ENCODE results near the gene RHD. TPM values are rescaled to one million over a fixed set of nuclear protein-coding genes. Genes with fewer than 3 reads are reported as not detected.
"Not testable (repeated sequence)": the region's sequence is repeated elsewhere in the genome, so short reads cannot be mapped to it uniquely, and the experiment has no call there.

RHD gene
- 0.27 TPM in 1 of 2 replicates, not detected in the other for total RNA-seq (2013; cell fraction: nucleolus; rRNA removed)
- total RNA-seq (2014; rRNA removed) (not detected in 2 replicates), total RNA-seq (2014; rRNA removed; fragmentation: Illumina TruSeq; extraction: Trizol) (not detected in 2 replicates), total RNA-seq (2021) (0.13 TPM in 1 of 2 replicates, not detected in the other), polyA plus RNA-seq (2011; rRNA removed) (not detected in 2 replicates), polyA plus RNA-seq (2014; fragmentation: Illumina TruSeq; extraction: Trizol) (not detected in 2 replicates), polyA plus RNA-seq (2014; fragmentation: Nextera tagmentation; extraction: Ambion mirVana) (under 1 TPM in 1 of 2 experiments, not detected in 1; 0.02 TPM), polyA plus RNA-seq (2014; rRNA removed) (not detected in 2 replicates), polyA plus RNA-seq (2016; fragmentation: Nextera tagmentation; extraction: Ambion mirVana) (under 1 TPM; 0.24 to 0.34 TPM), polyA minus RNA-seq (2011; rRNA and poly(A)+ RNA removed) (not detected in 2 replicates), Bru-seq, nascent RNA (percentile 8 among the genes with signal in this experiment), BruChase-seq, experiment 1, labeled RNA remaining after a 6-hour chase (percentile 2 among the genes with signal in this experiment), BruChase-seq, experiment 2, labeled RNA remaining after a 2-hour chase (percentile 6 among the genes with signal in this experiment)
- polyA plus RNA-seq (2011; ENCODE audit: low read depth), result not detected
- 0.04 TPM in 1 of 2 replicates, not detected in the other for polyA plus RNA-seq (2011; cell fraction: cytosol; rRNA removed)
- polyA plus RNA-seq (2011; cell fraction: nucleus; rRNA removed), result 0.16 TPM in 1 of 2 replicates, not detected in the other
- 0.12 and 0.15 TPM in 2 replicates for polyA plus RNA-seq (2012)
- not detected in 2 replicates for polyA minus RNA-seq (2011; cell fraction: cytosol; rRNA and poly(A)+ RNA removed)
- not detected in 2 replicates for polyA minus RNA-seq (2011; cell fraction: nucleus; rRNA and poly(A)+ RNA removed)
- long read RNA-seq, experiment 1, result 0 reads
- long read RNA-seq, experiment 2, partial matches to known transcripts, result 0 of 3 reads
- long read RNA-seq, experiment 2, other reads (novel, unspliced or antisense), result 3 of 3 reads

DNA sequence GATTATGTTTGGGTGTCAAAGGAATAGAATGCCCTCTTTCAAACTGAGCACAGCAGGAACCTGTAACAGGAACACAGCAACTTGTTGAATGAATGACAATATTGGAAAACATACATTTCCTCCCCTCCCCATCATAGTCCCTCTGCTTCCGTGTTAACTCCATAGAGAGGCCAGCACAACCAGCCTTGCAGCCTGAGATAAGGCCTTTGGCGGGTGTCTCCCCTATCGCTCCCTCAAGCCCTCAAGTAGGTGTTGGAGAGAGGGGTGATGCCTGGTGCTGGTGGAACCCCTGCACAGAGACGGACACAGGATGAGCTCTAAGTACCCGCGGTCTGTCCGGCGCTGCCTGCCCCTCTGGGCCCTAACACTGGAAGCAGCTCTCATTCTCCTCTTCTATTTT, at the start of gene RHD:
TSS of gene RHD (plus strand) at position 272 of the 400 bp plus-strand sequence. CDS start at position 311, 39 bp downstream.
- CTCF ChIA-PET; H3K4me1 ChIP-seq (ENCODE audit: control insufficient read depth, insufficient read depth, low read length); in situ Hi-C loops (cut with MboI); ATAC-seq; intact Hi-C loops (cut with micrococcal nuclease; ENCODE audit: unreplicated experiment); H4K20me1 ChIP-seq (ENCODE audit: control insufficient read depth, insufficient read depth); POLR2A ChIA-PET; H3K79me2 ChIP-seq (ENCODE audit: control insufficient read depth, insufficient read depth, low read length); H3K9me3 ChIP-seq (replicated peaks; ENCODE audit: control insufficient read depth, insufficient read depth, low read length); H3K27ac ChIP-seq (ENCODE audit: control insufficient read depth, insufficient read depth); DNase-seq (ENCODE audit: low read depth, low spot score); H3K9ac ChIP-seq (ENCODE audit: control insufficient read depth, insufficient read depth, low read length); BruUV-seq (replicated peaks); H3K4me3 ChIP-seq; RAD21 ChIA-PET (ENCODE audit: unreplicated experiment); H3K27me3 ChIP-seq (replicated peaks in 1 of 2; ENCODE audit: control insufficient read depth in 2 of 2, insufficient read depth in 2 of 2, low read length in 1 of 2); H3K36me3 ChIP-seq (ENCODE audit: control insufficient read depth in 2 of 2, insufficient read depth in 2 of 2, low read length in 1 of 2); FAIRE-seq; H2AFZ ChIP-seq (ENCODE audit: control insufficient read depth, low read depth, low read length); SMC1A ChIA-PET (ENCODE audit: uncharacterized antibody, unreplicated experiment); H3K4me2 ChIP-seq (ENCODE audit: control insufficient read depth, insufficient read depth): not testable (repeated sequence)
- 88% methylated on average over 5 of the region's 8 CpGs for WGBS (ENCODE audit: insufficient coverage, insufficient replicate concordance, low lambda C conversion rate, missing lambda C conversion rate)

DNA sequence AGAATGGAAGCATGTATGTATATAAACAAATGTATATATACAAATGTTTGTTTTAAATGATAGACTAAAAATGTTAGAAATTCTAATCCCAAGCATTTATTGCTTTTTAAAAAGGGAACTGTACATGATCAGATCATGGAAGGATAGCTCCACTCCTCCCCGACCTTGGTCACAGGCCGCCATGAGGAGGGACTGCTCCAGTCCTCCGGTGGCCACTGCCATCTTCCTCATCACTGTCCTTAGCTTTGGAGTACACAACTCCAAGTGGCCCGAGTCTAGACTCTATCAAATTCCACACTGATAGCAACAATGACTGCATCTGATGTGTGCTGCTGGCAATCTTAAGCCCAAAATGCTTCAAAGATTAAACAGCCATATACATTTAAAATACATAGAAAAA, 49.7 kb upstream of the RHD start:
- H3K4me1 ChIP-seq (ENCODE audit: control insufficient read depth, insufficient read depth, low read length), result no peaks in the 10 kb centered on the region
- H2AFZ ChIP-seq (ENCODE audit: control insufficient read depth, low read depth, low read length), result no peak overlapping the region
- no peak for FAIRE-seq
- H3K4me2 ChIP-seq (ENCODE audit: control insufficient read depth, insufficient read depth), result no peak overlapping the region
- TSS peak; percentile 40 for BruUV-seq (replicated peaks)
- H3K27me3 ChIP-seq (replicated peaks in 1 of 2; ENCODE audit: control insufficient read depth in 2 of 2, insufficient read depth in 2 of 2, low read length in 1 of 2), result no peaks in the 10 kb centered on the region
- WGBS (ENCODE audit: insufficient coverage, insufficient replicate concordance, low lambda C conversion rate, missing lambda C conversion rate), result 98% methylated on average over 4 of the region's 4 CpGs
- ChIA-PET CTCF (interaction anchor here (1.4 kb wide), 1 partner anchor 9 kb away, joined by 4 read pairs; the partner anchor contains the start of gene SYF2), POLR2A (no interaction called here), SMC1A (ENCODE audit: uncharacterized antibody, unreplicated experiment) (no interaction called here), RAD21 (ENCODE audit: unreplicated experiment) (no interaction called here)
- no peaks in the 10 kb centered on the region for H3K9me3 ChIP-seq (replicated peaks; ENCODE audit: control insufficient read depth, insufficient read depth, low read length)
- DNase-seq (ENCODE audit: low read depth, low spot score), result no peak
- no peak for ATAC-seq
- no peak overlapping the region for H3K4me3 ChIP-seq
- no peak overlapping the region for H3K27ac ChIP-seq (ENCODE audit: control insufficient read depth, insufficient read depth)
- intact Hi-C loops (cut with micrococcal nuclease; ENCODE audit: unreplicated experiment) (no loop called here), in situ Hi-C loops (cut with MboI) (no loop called here)
- H3K9ac ChIP-seq (ENCODE audit: control insufficient read depth, insufficient read depth, low read length), result no peak overlapping the region
- H4K20me1 ChIP-seq (ENCODE audit: control insufficient read depth, insufficient read depth), result no peaks in the 10 kb centered on the region
- H3K36me3 ChIP-seq (ENCODE audit: control insufficient read depth in 2 of 2, insufficient read depth in 2 of 2, low read length in 1 of 2), result peaks cover 2 to 12% of the 10 kb centered on the region in 2 experiments
- no peaks in the 10 kb centered on the region for H3K79me2 ChIP-seq (ENCODE audit: control insufficient read depth, insufficient read depth, low read length)
- TF ChIP-seq PAX5 (IDR thresholded peaks at IDR 0.05; ENCODE audit: borderline replicate concordance, low read depth, low read length) (no peak), CEBPB (IDR thresholded peaks at IDR 0.05; ENCODE audit: borderline replicate concordance in 1 of 2, low read depth in 2 of 2, low read length in 2 of 2) (no peak), NFXL1 (IDR thresholded peaks at IDR 0.05; ENCODE audit: borderline replicate concordance) (no peak), CBFB (IDR thresholded peaks at IDR 0.05; ENCODE audit: low read depth) (no peak), ETV6 (conservative IDR thresholded peaks at IDR 0.05 in 1 of 2, IDR thresholded peaks at IDR 0.05 in 1 of 2; ENCODE audit: borderline replicate concordance in 1 of 2, low read depth in 1 of 2) (no peak), SRF (IDR thresholded peaks at IDR 0.05; ENCODE audit: low read depth in 2 of 2, low read length in 2 of 2) (no peak), RBBP5 (conservative IDR thresholded peaks at IDR 0.05) (no peak)
- TF ChIP-seq, protein P1, sequence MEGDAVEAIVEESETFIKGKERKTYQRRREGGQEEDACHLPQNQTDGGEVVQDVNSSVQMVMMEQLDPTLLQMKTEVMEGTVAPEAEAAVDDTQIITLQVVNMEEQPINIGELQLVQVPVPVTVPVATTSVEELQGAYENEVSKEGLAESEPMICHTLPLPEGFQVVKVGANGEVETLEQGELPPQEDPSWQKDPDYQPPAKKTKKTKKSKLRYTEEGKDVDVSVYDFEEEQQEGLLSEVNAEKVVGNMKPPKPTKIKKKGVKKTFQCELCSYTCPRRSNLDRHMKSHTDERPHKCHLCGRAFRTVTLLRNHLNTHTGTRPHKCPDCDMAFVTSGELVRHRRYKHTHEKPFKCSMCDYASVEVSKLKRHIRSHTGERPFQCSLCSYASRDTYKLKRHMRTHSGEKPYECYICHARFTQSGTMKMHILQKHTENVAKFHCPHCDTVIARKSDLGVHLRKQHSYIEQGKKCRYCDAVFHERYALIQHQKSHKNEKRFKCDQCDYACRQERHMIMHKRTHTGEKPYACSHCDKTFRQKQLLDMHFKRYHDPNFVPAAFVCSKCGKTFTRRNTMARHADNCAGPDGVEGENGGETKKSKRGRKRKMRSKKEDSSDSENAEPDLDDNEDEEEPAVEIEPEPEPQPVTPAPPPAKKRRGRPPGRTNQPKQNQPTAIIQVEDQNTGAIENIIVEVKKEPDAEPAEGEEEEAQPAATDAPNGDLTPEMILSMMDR (IDR thresholded peaks at IDR 0.05 in 2 of 3, conservative IDR thresholded peaks at IDR 0.05 in 1 of 3; ENCODE audit: control insufficient read depth in 2 of 3, extremely low read depth in 1 of 3, insufficient read depth in 1 of 3, low read depth in 3 of 3, low read length in 3 of 3), result no peak
- TF ChIP-seq, protein P2, sequence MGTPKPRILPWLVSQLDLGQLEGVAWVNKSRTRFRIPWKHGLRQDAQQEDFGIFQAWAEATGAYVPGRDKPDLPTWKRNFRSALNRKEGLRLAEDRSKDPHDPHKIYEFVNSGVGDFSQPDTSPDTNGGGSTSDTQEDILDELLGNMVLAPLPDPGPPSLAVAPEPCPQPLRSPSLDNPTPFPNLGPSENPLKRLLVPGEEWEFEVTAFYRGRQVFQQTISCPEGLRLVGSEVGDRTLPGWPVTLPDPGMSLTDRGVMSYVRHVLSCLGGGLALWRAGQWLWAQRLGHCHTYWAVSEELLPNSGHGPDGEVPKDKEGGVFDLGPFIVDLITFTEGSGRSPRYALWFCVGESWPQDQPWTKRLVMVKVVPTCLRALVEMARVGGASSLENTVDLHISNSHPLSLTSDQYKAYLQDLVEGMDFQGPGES (IDR thresholded peaks at IDR 0.05), result no peak
